ENCODE data around the gene SEMA4D.

- no peak for TF ChIP-seq POLR2AphosphoS5 (IDR thresholded peaks at IDR 0.05)
- no peak for TF ChIP-seq CTCF (IDR thresholded peaks at IDR 0.05)
- TF ChIP-seq POLR2A (IDR thresholded peaks at IDR 0.05) = no peak
These were observed 48.6 kb downstream of the SEMA4D start for GRCh38 chr9:89449261-89449671.

Data from prostate gland (tissue), 2 donors.